Left lobe of liver (tissue), 1 donor: ENCODE results near the gene BCL7A. TPM values are rescaled to one million over a fixed set of nuclear protein-coding genes. Genes with fewer than 3 reads are reported as not detected.

Experiments used
- total RNA-seq: library from RNA; stranded (reverse); gene quantifications from one replicate; pipeline ENCODE4 v1.2.1, GENCODE V29; 2021
- donor health status: DM: no; HTN: yes; CAD: no.

The BCL7A gene
- total RNA-seq, 1 donor from 2014 or later, result 5.2 TPM

Other genes starting within 250 kb of the BCL7A start
- 7.9 TPM for gene RHOF, start 228.2 kb upstream of the BCL7A start, total RNA-seq
- 12.8 TPM for gene SETD1B, start 217.9 kb upstream of the BCL7A start, total RNA-seq
- gene HPD, start 163.0 kb upstream of the BCL7A start, total RNA-seq, result 1,410 TPM
- 25.8 TPM for gene PSMD9, start 133.1 kb upstream of the BCL7A start, total RNA-seq
- 2.2 TPM for gene CFAP251, start 103.3 kb upstream of the BCL7A start, total RNA-seq
- gene MLXIP, start 56.9 kb downstream of the BCL7A start, total RNA-seq, result 19.0 TPM
- gene IL31, start 152.3 kb downstream of the BCL7A start, total RNA-seq, result not detected
- gene LRRC43, start 161.2 kb downstream of the BCL7A start, total RNA-seq, result 0.35 TPM
- not detected for gene B3GNT4, start 181.8 kb downstream of the BCL7A start, total RNA-seq
- gene DIABLO, start 204.2 kb downstream of the BCL7A start, total RNA-seq, result 22.8 TPM
- 8.4 TPM for gene VPS33A, start 244.6 kb downstream of the BCL7A start, total RNA-seq